Measurements from ENCODE around the gene CDC42SE2. TPM values are rescaled to one million over a fixed set of nuclear protein-coding genes. Genes with fewer than 3 reads are reported as not detected.

The CDC42SE2 gene
- total RNA-seq, 1 experiment from 2014 or later, result 23.2 TPM

DNA sequence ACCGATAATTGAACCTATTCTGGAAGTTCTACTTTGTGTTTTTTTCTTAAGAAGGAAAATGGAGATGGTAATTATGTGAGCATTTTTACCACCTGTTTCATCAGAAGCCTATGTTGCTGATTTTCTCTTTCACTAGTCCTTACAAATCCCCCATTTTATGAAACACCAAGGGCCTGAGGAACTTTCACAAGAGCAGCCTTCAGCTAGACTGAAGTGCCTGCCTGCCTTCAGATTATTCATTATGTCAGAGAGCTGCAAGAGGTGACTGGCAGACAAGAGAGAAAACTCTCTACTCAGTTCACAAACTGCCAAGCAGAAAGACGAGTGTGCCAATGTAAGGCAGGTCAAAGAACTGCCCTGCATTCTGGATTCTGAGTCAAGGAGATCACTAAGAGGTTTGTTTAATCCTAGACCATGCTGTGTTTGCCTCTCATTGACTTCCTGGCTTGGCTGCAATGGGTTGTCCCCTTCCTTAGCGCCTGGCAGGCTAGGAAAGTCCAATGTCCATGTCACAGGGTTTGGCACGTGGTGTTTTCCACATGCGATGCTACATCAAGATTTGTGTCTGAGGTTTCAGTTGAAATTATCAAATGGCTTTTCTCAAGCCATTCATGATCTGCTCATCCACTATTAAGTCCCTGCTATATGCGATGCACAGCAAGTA, 143.3 kb downstream of the CDC42SE2 start:
- no peak overlapping the region for H3K56ac ChIP-seq (ENCODE audit: insufficient read length, low read depth, low read length)
- Mint-ChIP-seq H3K4me1 (no peaks in the 10 kb centered on the region), H3K27ac (peak overlapping the region in 1 of 3 experiments; percentile 72; a peak in 1 of 7 replicates), H3K36me3 (ENCODE audit: insufficient read depth in 1 of 3, low read depth in 3 of 3) (peaks cover 17 to 36% (median 30%) of the 10 kb centered on the region in 3 experiments), H3K27me3 (ENCODE audit: low read depth) (no peaks in the 10 kb centered on the region), H3K4me3 (no peak overlapping the region), H3K9me3 (peaks cover 9 to 10% of the 10 kb centered on the region in 2 experiments)
- no peaks in the 10 kb centered on the region for H3K4me1 ChIP-seq (ENCODE audit: insufficient read depth, low read length)
- no peak overlapping the region for H4K91ac ChIP-seq (ENCODE audit: insufficient read length, low read depth, low read length)
- H3K4me2 ChIP-seq (ENCODE audit: insufficient read depth, insufficient read length, low read length), result no peak overlapping the region
- no peak overlapping the region for H4K8ac ChIP-seq (replicated peaks; ENCODE audit: insufficient read length, low read depth, low read length)
- H3T11ph ChIP-seq (ENCODE audit: low read length), result no peak overlapping the region
- H4K20me1 ChIP-seq (ENCODE audit: control insufficient read depth, insufficient read depth, insufficient read length), result no peaks in the 10 kb centered on the region
- H2AFZ ChIP-seq (ENCODE audit: low read length), result no peak overlapping the region
- no peak overlapping the region for H2BK20ac ChIP-seq (ENCODE audit: low read depth, low read length, poor library complexity, severe bottlenecking)
- no peak overlapping the region for H4K5ac ChIP-seq (ENCODE audit: insufficient read length, low read depth, low read length)
- H3K14ac ChIP-seq (ENCODE audit: insufficient read depth, low read length), result no peak overlapping the region
- H2BK120ac ChIP-seq (ENCODE audit: low read depth, low read length, poor library complexity, severe bottlenecking), result no peak overlapping the region
- H3K27ac ChIP-seq (ENCODE audit: insufficient read length, low read depth, low read length), result no peak overlapping the region
- H3K79me1 ChIP-seq (ENCODE audit: insufficient read depth, low read depth, low read length, poor library complexity, severe bottlenecking), result no peaks in the 10 kb centered on the region
- no peak overlapping the region for H2BK5ac ChIP-seq (ENCODE audit: insufficient read length, low read length)
- DNase-seq, result no peak
- H3K4ac ChIP-seq (ENCODE audit: low read depth, low read length), result no peak overlapping the region
- H3K27me3 ChIP-seq (ENCODE audit: insufficient read depth, low read length), result no peaks in the 10 kb centered on the region
- H3K23me2 ChIP-seq (ENCODE audit: insufficient read length, low read depth, low read length, poor library complexity, severe bottlenecking), result no peaks in the 10 kb centered on the region
- no peak overlapping the region for H3K23ac ChIP-seq (ENCODE audit: insufficient read length, low read depth, low read length)
- H2BK12ac ChIP-seq (ENCODE audit: insufficient read length, low read depth, low read length), result no peak overlapping the region
- no peaks in the 10 kb centered on the region for H3K9me3 ChIP-seq (ENCODE audit: control insufficient read depth, low read depth, low read length)
- no peak overlapping the region for H3K9ac ChIP-seq (ENCODE audit: extremely low read depth, insufficient read length, low read length)
- no peak overlapping the region for H3K18ac ChIP-seq (ENCODE audit: insufficient read length, low read depth, low read length)
- no CpG with 5 or more reads among the region's 6 CpGs for WGBS (ENCODE audit: extremely low coverage, insufficient read length, low lambda C conversion rate)
- H3K79me2 ChIP-seq (ENCODE audit: insufficient read depth, low read length), result no peaks in the 10 kb centered on the region
- TF ChIP-seq, protein P1, sequence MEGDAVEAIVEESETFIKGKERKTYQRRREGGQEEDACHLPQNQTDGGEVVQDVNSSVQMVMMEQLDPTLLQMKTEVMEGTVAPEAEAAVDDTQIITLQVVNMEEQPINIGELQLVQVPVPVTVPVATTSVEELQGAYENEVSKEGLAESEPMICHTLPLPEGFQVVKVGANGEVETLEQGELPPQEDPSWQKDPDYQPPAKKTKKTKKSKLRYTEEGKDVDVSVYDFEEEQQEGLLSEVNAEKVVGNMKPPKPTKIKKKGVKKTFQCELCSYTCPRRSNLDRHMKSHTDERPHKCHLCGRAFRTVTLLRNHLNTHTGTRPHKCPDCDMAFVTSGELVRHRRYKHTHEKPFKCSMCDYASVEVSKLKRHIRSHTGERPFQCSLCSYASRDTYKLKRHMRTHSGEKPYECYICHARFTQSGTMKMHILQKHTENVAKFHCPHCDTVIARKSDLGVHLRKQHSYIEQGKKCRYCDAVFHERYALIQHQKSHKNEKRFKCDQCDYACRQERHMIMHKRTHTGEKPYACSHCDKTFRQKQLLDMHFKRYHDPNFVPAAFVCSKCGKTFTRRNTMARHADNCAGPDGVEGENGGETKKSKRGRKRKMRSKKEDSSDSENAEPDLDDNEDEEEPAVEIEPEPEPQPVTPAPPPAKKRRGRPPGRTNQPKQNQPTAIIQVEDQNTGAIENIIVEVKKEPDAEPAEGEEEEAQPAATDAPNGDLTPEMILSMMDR (conservative IDR thresholded peaks at IDR 0.05), result no peak
- H2BK15ac ChIP-seq (ENCODE audit: low read depth, low read length), result no peak overlapping the region
- H2AK5ac ChIP-seq (ENCODE audit: insufficient read length, low read length), result no peak overlapping the region
